WTC11 (cell line): ENCODE results near the gene SF3B5. TPM values are rescaled to one million over a fixed set of nuclear protein-coding genes. Genes with fewer than 3 reads are reported as not detected.

Experiments used
- ATAC-seq: fragments of 200-7000 bp; cut with Tn5 transposase; 2 replicates; pipeline ENCODE4 v1.10.0; 2021; ENCODE audit warnings: mild to moderate bottlenecking, moderate library complexity
- CTCF ChIA-PET: fragments of 300-600 bp; sonication (Branson Sonifier 250); formaldehyde crosslinking; loops from one replicate; lab custom pipeline; 2021; ENCODE audit warnings: antibody characterized with exemption; lab: Charles Lee
- POLR2A ChIA-PET: fragments of 350-600 bp; sonication (Branson Sonifier 250); formaldehyde crosslinking; loops from one replicate; lab custom pipeline; 2021; ENCODE audit warnings: antibody characterized with exemption; lab: Charles Lee
- DNase-seq: peaks from one replicate; pipeline ENCODE4 v3.0.0; 2021; ENCODE audit warnings: low spot score
- H3K27ac Mint-ChIP-seq: 2 replicates; pipeline ENCODE4 v1.8.0; 2021; ENCODE audit warnings: mixed read lengths
- H3K27me3 Mint-ChIP-seq: 2 replicates; pipeline ENCODE4 v1.8.0; 2021; ENCODE audit warnings: low read depth, mild to moderate bottlenecking, moderate library complexity, mixed read lengths
- H3K36me3 Mint-ChIP-seq: 2 replicates; pipeline ENCODE4 v1.8.0; 2021; ENCODE audit warnings: mixed read lengths
- H3K4me1 Mint-ChIP-seq: 2 replicates; pipeline ENCODE4 v1.8.0; 2022; ENCODE audit warnings: mixed read lengths
- H3K4me3 Mint-ChIP-seq: 2 replicates; pipeline ENCODE4 v1.8.0; 2021; ENCODE audit warnings: mild to moderate bottlenecking, moderate library complexity, mixed read lengths
- H3K9me3 Mint-ChIP-seq: 2 replicates; pipeline ENCODE4 v1.8.0; 2021; ENCODE audit warnings: mixed read lengths
- AFF4 ChIP-seq: sonication (generic); formaldehyde crosslinking; IDR thresholded peaks from 2 replicates; pipeline ENCODE4 v1.8.1; 2023; ENCODE audit warnings: mild to moderate bottlenecking, missing genetic modification reagents, borderline replicate concordance
- ATF1 ChIP-seq: sonication (generic); formaldehyde crosslinking; IDR thresholded peaks from 2 replicates; pipeline ENCODE4 v1.8.1; 2023; ENCODE audit warnings: mild to moderate bottlenecking, moderate library complexity, missing genetic modification reagents
- ELF4 ChIP-seq: sonication (generic); formaldehyde crosslinking; IDR thresholded peaks from 2 replicates; pipeline ENCODE4 v1.8.1; 2022; ENCODE audit warnings: low read depth, mild to moderate bottlenecking, moderate library complexity, missing genetic modification reagents
- ERG ChIP-seq: fragments of 250-450 bp; sonication (Bioruptor Pico); IDR thresholded peaks from 2 replicates; pipeline ENCODE4 v1.8.0; 2021; ENCODE audit warnings: mild to moderate bottlenecking
- ETV6 ChIP-seq: sonication (generic); formaldehyde crosslinking; IDR thresholded peaks from 2 replicates; pipeline ENCODE4 v1.8.1; 2022; ENCODE audit warnings: mild to moderate bottlenecking, missing genetic modification reagents
- FOXP4 ChIP-seq: sonication (generic); formaldehyde crosslinking; IDR thresholded peaks from 2 replicates; pipeline ENCODE4 v1.8.0; 2022; ENCODE audit warnings: mild to moderate bottlenecking, missing genetic modification reagents
- GTF2I ChIP-seq: fragments of 250-450 bp; sonication (Bioruptor Pico); conservative IDR thresholded peaks from 2 replicates; pipeline ENCODE4 v1.4.0; 2021; ENCODE audit warnings: mild to moderate bottlenecking
- HMGA2 ChIP-seq: fragments of 250-450 bp; sonication (Bioruptor Pico); IDR thresholded peaks from 2 replicates; pipeline ENCODE4 v1.4.0; 2021; ENCODE audit warnings: mild to moderate bottlenecking, moderate library complexity
- NFYB ChIP-seq: sonication (generic); formaldehyde crosslinking; conservative IDR thresholded peaks from 2 replicates; pipeline ENCODE4 v1.8.0; 2022; ENCODE audit warnings: low read depth, missing genetic modification reagents
- PRDM15 ChIP-seq: sonication (generic); formaldehyde crosslinking; IDR thresholded peaks from 2 replicates; pipeline ENCODE4 v1.8.0; 2022; ENCODE audit warnings: missing genetic modification reagents
- SMAD3 ChIP-seq: sonication (generic); formaldehyde crosslinking; IDR thresholded peaks from 2 replicates; pipeline ENCODE4 v1.8.0; 2022; ENCODE audit warnings: missing genetic modification reagents, mild to moderate bottlenecking, borderline replicate concordance
- ZNF121 ChIP-seq: sonication (generic); formaldehyde crosslinking; IDR thresholded peaks from 2 replicates; pipeline ENCODE4 v1.8.0; 2023; ENCODE audit warnings: missing genetic modification reagents
- ZNF138 ChIP-seq: sonication (generic); formaldehyde crosslinking; conservative IDR thresholded peaks from 2 replicates; pipeline ENCODE4 v1.8.1; 2022; ENCODE audit warnings: mild to moderate bottlenecking, moderate library complexity, missing genetic modification reagents
- ZNF219 ChIP-seq: sonication (generic); formaldehyde crosslinking; IDR thresholded peaks from 2 replicates; pipeline ENCODE4 v1.8.0; 2023; ENCODE audit warnings: missing genetic modification reagents, mild to moderate bottlenecking, borderline replicate concordance
- ZNF232 ChIP-seq: sonication (generic); formaldehyde crosslinking; IDR thresholded peaks from 2 replicates; pipeline ENCODE4 v1.8.0; 2022; ENCODE audit warnings: mild to moderate bottlenecking, missing genetic modification reagents
- ZNF423 ChIP-seq: fragments of 250-450 bp; sonication (Bioruptor Pico); IDR thresholded peaks from 2 replicates; pipeline ENCODE4 v2.1.2; 2022; ENCODE audit warnings: mild to moderate bottlenecking, moderate library complexity
- ZNF532 ChIP-seq: fragments of 250-450 bp; sonication (Bioruptor Pico); IDR thresholded peaks from 2 replicates; pipeline ENCODE4 v1.9.0; 2021; ENCODE audit warnings: mild to moderate bottlenecking, borderline replicate concordance
- total RNA-seq: library from RNA; stranded (reverse); gene quantifications from 3 replicates; pipeline ENCODE4 v1.2.3, GENCODE V29; 2021

Gene SF3B5
- total RNA-seq, 1 experiment from 2014 or later, result 181 TPM

- TF ChIP-seq ZNF532 (CRISPR knock-in tag), result no peak
- TF ChIP-seq AFF4 (CRISPR knock-in tag), result no peak
Measured at GRCh38 chr6:144127097-144127496, 31.7 kb upstream of the SF3B5 start (continued).

- ChIA-PET CTCF (interaction anchor here (1.2 kb wide), 1 partner anchor 184 kb away, joined by 3 read pairs; no protein-coding TSS in a partner anchor), POLR2A (no interaction called here)
- ATAC-seq, result no peak
- Mint-ChIP-seq H3K4me1 (no peaks in the 10 kb centered on the region), H3K4me3 (no peak overlapping the region), H3K36me3 (no peaks in the 10 kb centered on the region), H3K27ac (no peak overlapping the region), H3K27me3 (no peaks in the 10 kb centered on the region), H3K9me3 (no peaks in the 10 kb centered on the region)
- no peak for DNase-seq
- TF ChIP-seq HMGA2 (CRISPR knock-in tag) (no peak), ZNF423 (CRISPR knock-in tag) (no peak), ELF4 (CRISPR knock-in tag) (no peak), FOXP4 (CRISPR knock-in tag) (no peak), ZNF121 (no peak), SMAD3 (no peak), ZNF219 (no peak), ATF1 (CRISPR knock-in tag) (no peak), ZNF232 (CRISPR knock-in tag) (no peak), GTF2I (CRISPR knock-in tag) (no peak), AFF4 (CRISPR knock-in tag) (no peak), PRDM15 (no peak), ERG (CRISPR knock-in tag) (no peak), NFYB (CRISPR knock-in tag) (no peak), ZNF138 (CRISPR knock-in tag) (no peak), ETV6 (CRISPR knock-in tag) (no peak)
Measured at GRCh38 chr6:144123836-144124235, 28.5 kb upstream of the SF3B5 start.
